Activated CD8-positive, alpha-beta memory T cell treated with anti-CD3 and anti-CD28 coated beads, Interleukin-2, amount 50 U/mL, for 1 hour (primary cell): ENCODE data around the gene EPN1.

Experiments used
- DNase-seq: peaks from one replicate; pipeline ENCODE4 v3.0.0-alpha.2; 2020; ENCODE audit errors: extremely low read depth

The EPN1 gene

DNA sequence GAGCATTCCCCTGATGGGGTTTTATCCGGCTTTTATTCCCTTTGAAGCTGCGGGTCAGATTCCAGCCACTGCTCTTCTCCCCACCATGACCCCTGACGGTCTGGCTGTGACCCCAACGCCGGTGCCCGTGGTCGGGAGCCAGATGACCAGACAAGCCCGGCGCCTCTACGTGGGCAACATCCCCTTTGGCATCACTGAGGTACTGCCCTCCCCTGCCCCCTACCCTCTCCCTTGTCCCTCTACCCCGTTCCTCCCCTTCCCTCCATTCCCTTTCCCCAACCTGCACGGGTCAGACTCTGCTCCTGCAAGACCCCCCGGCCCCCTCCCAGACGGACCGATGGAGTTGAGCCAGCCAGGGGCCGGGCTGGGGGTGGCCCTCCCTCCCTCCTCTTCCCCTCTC is 14.0 kb upstream of the EPN1 start:
- DNase-seq = no peak

DNA sequence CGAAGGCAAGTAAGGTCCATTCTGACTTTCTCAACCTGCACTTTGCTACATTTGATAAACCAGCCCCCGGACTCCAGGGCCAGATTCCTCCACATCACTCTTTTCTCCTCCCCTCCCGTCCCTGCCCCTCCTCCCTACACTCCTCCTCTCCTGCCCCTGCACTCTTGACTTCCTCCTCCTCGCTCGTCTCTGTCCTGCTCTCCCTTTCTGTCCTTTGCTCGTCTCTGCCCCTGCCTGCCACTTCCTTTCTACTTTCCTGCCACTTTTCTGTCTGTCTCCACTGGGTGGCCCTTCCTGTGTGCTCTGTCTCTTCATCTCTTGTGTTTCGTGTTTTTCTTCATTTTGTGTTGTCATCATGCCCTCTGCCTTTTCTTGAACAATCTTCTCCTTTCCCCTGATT is 13.2 kb upstream of the EPN1 start:
- DNase-seq = no peak

DNA sequence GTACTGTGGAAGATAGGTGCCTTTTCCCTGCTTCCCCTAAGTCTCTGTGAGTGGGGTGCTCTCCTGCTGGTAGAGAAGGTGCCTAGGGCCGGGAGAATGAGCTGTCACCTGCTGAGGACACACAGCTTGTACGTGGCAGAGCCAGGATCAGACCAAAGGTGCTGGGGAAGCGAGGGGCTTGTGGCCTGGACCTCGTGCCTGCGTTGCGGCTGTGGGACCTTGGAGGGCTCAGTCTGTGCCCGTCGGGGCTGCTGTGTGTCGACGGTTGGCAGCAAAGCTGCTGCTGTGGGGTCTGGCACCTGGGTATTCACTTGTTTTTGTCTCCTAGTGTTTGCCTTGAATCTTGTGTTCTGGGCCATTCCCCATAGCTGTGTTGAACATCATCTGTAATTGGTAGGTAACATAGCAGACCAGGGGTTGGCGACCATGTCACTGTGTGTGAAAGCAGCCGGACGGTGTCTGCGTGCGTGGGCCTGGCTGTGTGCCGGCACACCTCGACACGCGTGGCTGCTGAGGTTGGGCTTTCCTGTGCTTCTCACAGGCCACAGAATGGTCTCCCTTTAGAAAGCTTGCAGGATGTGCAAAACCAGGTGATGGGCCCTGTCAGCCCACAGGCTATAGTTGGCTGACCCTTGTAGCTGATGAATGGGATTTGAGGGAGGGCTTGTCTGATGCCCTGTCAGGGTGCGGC is 11.0 kb upstream of the EPN1 start:
- no peak for DNase-seq

DNA sequence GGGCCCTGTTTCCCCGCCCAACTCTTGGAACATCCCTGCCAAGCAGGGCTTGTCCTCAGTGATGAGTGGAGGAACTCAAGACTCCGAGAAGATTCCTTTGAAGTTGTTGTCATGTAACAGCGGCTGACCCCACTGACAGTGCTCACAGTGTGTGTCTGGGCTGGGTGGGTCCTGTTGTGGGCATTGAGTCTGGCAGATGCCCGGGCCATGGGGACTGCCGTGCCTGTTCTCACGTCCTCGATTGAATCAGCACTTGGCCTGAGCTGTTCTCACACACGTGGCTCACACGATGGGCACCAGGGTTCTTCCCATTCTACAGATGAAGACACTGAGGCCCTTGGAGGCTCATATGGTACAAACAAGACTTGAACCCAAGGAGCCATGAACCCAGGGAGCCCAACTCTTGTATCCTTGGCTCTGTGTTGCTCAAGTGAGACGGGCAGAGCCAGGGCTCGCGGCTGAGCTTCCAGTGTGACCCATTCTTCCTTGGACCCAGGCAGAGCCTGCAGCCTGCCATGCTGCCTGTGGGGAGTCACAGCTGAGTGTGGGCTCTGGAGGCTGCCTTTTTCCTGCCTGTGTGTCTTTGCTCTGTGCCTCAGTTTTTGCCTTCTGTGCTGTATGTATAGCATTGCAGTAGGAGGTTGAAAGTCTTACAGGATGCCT is 8.6 kb upstream of the EPN1 start:
- no peak for DNase-seq

DNA sequence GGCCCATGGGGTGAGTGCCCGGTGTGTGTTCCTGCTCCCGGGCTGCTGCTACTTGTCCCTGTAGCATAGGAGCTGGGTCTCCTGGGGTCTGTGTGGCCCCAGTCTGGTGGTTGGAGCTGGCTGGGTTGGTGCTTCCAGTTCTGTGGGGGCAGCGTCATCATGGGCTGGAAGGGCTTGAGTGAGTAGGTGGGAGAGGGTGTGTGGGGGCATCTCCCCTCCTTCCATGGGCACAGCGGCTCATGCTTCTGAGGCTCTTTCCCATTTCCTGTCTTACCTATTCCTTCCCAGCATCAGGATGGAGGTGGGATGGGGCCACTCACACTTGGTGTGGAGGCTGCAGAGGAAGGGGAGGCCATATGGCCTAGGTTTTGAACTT is 8.0 kb upstream of the EPN1 start:
- DNase-seq = no peak

DNA sequence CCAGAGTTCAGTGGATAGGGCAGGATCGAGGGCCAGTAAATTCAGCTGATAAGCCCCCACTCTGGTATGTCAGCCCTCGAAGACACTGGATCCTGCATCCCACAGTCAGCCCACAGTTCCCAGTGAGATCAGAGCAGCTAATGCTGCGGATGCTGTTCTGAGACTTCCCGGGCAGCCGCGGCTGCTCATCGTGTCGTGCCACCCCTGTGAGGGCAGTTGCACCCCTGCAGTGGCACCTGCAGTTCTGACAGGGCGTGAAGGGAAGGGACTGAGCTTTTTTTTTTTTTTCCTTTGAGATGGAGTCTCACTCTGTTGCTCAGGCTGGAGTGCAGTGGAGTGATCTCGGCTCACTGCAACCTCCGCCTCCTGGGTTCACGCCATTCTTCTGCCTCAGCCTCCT is 7.5 kb upstream of the EPN1 start:
- DNase-seq = no peak

DNA sequence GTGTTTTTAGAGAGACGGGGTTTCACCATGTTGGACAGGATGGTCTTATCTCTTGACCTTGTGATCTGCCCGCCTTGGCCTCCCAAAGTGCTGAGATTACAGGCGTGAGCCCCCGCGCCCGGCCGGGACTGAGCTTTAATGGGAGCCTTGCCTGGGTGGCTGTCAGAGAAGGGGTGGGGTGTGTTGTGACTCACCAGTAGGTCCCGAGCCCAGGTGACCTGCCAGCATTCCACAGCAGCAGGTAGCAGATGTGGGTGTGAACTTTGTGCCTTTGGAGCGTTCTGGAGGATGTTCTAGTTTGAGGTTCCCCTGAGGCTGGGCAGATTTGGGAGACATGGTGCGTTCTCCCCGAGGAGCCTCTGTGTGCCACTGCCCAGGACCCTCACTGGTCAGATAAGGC is 7.1 kb upstream of the EPN1 start:
- no peak for DNase-seq

DNA sequence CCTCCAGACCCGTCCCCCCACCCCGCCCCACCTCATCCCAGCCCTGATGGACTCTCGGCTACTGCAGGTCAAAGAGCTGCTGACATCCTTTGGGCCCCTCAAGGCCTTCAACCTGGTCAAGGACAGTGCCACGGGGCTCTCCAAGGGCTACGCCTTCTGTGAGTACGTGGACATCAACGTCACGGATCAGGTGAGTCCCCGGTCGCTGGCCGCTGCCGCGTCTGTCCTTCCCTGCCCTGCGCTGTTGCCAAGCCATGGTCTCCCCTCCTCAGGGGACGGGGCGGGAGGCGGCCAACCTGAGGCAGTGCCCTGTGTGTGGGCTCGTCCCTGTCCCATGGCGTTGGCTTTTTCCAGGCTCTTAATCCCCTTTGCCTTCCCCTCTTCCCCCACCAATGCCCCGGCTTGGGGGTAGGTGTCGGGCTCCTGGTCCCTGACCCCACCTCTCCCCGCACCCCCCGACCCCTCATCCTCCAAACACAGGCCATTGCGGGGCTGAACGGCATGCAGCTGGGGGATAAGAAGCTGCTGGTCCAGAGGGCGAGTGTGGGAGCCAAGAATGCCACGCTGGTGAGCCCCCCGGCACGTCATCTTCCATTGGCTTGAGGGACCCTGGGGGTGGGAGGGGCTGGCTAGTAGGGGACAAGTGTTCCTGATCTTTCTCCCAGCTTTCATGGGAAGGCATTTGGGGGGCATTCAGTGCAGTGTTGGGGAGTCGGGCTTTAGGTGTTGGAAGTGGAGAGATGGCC is 6.2 kb upstream of the EPN1 start:
- DNase-seq = no peak

DNA sequence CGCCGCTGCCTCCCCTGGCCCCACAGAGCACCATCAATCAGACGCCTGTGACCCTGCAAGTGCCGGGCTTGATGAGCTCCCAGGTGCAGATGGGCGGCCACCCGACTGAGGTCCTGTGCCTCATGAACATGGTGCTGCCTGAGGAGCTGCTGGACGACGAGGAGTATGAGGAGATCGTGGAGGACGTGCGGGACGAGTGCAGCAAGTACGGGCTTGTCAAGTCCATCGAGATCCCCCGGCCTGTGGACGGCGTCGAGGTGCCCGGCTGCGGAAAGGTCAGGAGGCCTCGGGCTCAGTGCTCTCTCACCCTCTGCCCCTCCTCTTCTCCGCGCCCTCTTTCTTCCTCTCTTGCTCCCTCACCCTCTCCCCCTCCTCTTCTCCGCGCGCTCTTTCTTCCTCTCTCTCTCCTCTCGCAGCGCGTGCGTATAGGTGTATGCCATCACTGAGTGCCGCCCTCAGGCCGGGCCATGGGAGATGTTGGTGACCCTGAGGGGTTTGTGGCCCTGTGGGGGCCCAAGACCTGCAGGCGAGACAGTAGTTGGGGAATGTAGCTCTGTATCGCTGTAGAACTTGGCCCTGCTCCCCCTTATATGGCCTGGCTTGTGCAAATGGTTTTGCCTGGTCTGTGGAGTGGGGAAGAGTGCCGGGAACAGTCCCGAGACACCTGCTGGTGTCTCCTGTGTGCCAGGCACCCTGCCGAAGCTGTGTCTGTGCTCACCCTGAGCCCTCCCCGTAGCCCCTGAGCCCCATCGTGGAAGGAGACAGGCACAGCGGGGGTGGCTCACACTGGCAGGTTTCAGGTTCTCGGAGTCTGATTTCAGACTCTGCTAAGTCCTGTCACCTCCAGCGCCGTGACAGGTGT is 5.4 kb upstream of the EPN1 start:
- no peak for DNase-seq

DNA sequence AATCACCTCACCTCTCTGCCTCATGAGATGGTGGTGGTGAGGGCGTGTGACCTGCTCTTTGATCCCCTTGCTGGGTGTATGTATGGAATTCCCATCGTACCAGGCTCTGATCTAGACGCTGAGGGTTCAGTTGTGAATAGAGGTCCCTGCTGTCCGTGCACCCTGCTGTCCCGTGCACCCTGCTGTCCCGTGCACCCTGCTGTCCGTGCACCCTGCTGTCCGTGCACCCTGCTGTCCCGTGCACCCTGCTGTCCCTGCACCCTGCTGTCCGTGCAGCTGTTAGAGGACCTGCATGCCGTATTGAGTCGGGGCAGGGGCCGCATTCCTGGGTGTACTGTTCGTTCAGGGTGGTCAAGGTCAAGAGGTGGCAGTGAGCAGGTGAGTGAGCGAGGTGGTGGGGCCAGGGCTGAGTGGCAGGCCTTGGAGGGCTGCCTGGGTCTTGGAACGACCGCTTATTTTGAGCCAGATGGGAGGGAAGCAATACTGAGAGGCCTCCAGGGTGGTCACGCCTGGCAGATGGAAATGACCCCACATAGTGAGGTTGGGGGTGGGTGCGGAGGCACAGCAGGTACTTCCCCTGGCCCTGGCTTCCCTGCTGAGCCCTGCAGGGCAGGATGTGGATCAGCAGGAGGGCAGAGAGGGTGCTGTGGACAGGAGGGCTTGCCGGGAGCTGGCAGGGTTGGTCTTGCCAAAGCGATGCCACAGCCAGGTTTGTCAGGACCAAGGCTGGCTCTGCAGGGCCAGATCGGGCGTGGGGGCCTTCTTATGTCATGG is 4.6 kb upstream of the EPN1 start:
- DNase-seq = no peak

DNA sequence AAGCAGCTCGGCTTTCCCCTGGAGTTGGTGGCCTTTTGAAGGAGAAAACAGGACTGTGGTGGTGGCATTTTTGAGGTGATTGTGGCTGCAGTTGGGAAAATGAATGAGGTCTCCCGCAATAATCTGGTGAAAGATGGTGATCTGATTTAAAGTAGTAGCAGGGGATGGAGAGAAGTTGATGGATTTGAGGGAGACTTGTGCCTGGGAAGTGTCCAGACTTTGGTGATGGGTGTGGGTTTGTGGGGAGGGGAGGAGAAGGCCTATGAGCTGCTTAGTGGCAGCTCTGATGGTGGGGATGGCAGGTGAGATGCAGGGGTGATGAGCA is 4.0 kb upstream of the EPN1 start:
- DNase-seq = no peak

DNA sequence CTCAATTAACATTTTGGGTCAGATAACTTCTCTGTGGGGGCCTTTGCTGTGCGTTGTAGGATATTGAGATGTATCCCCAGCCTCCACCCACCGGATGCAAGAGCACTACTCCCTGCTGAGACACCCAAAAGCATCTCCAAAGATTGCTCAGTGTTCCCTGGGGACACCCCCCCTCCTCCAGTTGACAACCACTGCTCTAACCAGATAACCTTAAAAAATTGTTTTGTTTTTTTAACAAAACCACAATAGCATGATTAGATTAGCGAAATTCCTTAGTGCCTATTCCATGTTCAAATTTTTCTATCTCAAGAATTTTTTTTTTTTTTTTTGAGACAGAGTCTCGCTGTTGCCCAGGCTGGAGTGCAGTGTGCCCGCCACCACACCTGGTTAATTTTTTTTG is 2.6 kb upstream of the EPN1 start:
- no peak for DNase-seq

DNA sequence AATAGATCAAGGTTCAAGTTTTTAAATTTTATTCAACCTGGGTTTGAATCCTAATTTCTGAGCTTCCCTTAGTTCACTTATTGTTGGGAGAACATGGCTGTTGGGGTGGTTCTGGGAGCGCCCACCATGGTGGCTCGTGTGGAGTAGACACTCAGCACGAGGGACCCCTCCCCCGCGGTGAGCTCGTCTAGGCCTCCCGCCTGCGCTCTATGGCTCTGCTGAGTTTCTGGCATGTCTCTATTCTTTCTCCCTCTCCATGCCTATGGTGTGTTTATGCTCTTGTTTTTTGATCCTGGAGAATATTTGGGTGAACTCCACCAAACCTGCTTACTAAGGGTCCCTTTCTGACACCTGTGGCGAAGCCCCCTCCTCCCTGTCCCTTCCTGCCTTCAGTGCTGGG is 1.6 kb upstream of the EPN1 start:
- DNase-seq = no peak

DNA sequence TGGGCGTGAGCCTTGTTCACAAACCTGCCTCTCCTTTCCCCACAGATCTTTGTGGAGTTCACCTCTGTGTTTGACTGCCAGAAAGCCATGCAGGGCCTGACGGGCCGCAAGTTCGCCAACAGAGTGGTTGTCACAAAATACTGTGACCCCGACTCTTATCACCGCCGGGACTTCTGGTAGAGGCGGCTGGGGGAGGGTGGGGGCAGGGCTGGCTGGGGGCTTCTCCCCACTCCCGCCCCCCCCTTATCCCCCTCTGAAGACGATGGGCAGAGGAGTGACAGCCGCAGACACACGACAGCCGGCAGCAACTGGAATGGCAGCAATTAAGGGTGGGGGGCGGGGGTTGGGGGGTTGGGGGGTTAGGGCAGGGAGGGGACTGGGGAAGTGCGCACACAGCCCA is 1.1 kb upstream of the EPN1 start:
- no peak for DNase-seq

DNA sequence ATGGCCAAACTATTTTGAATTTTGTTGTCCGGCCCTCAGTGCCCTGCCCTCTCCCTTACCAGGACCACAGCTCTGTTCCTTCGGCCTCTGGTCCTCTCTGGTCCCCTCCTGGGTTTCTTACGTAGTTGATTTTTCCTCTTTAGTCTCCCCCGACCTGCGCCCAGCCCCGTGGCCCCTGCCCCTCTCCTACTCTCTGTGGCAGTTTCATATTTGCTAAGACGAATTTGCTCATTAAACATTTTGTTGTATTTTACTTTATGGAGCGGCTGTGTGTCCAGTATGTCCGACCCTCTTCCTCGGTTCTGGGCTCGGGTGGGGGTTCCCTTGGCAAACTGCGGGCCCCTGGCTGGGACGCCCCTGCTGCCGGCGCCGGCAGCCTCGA is 576 bp upstream of the EPN1 start:
- DNase-seq = no peak

DNA sequence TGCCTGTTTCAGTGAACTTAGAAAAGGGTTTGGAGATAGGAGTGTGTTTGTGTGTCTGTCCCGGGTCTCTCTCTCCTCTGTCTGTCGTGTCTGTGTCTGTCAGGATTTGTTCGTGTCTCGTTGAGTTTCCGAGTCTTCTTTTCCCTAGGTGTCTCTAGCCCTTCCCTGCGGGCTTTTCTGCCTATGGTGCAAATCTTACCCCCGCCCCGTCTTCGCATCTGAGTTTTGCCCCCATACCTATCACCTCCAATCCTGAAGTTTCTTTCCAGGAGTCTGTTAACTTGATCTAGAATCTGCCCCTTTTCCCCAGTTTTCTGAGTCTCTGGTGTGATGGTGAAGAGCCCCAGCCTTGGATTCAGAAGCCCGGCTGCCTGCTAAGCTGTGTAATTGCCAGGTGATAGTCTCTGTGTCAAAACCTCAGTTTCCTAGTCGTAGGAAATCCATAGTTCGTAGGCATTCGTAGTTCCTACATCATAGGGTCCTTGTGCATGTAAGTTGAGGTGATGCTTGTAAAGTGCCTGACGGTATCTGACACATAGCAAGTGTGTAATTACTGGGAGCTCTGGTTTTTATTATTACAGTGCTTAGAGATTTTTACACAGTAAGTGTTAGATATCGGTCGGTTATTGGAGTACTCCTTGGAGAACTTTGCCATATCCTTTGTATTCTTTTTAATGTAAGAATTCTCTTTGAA is 782 bp downstream of the EPN1 start:
- no peak for DNase-seq

DNA sequence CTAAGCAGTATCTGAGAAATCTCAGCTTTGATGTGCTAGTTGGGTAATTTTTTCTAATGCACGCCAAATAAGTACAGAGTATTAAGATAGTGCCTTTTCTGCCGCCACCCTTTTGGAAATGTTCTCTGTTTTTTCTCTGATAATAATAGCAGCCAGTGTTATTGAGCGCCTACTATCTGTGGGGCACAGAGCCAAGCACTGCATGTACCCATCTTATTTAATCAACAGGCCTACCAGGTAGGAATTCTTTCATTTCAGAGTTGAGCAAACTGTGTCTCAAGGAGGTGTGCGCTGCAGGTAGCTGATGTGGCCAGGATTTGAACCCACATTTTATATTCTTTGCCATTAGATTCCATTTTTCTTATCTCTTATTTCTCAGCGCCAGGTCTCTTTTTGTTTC is 1.4 kb downstream of the EPN1 start:
- no peak for DNase-seq

DNA sequence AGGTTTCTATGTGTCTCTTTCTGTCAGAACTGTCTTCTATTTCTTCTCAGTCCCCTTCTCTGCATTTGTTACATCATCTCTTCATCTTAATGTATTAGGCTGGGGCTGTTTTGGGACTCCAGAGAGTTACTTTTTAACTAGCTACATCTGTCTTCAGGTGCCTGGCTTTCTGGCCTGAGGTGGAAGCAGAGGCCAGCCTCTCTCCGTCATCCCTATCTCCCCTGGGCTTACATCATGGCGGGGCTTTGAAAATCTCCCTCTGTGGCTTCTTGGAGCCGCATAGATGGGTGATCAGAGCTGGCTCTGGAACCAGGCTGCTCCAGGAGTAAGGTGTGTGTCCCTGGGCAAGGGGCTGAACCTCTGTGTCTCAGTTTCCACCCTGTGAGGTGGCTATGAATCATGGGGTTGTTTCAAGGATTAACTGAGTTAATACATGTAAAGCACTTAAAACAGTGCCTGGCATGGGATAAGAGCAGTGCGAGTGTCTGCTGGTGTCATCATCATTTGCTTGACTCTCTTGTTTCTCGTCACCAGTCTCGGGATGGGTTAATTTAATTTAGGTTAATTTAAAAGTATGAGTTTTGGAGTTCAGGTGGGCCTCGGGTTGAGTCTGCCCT is 2.0 kb downstream of the EPN1 start:
- no peak for DNase-seq

DNA sequence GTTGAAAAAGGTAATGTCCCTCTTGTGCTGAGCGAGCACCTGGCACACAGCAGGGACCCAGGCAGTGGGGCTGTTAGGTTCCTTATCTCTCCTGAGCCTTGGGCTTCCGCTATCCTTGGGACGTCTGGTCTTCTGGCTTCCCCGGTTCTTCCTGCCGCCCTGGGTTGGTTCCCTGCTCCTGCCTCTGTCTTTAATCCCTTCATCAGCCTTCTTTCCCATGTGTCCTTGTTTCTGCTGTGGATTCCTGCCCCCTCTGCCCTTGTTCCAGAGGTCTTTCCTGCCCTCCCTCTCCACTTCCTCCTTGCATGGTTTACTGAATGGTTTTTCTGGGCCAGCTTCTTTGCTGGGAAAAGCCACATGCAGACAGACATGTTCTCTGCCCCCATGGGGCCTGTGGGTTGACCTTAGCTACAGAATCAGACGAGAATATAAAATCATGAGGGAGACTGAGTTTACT is 2.6 kb downstream of the EPN1 start:
- no peak for DNase-seq

DNA sequence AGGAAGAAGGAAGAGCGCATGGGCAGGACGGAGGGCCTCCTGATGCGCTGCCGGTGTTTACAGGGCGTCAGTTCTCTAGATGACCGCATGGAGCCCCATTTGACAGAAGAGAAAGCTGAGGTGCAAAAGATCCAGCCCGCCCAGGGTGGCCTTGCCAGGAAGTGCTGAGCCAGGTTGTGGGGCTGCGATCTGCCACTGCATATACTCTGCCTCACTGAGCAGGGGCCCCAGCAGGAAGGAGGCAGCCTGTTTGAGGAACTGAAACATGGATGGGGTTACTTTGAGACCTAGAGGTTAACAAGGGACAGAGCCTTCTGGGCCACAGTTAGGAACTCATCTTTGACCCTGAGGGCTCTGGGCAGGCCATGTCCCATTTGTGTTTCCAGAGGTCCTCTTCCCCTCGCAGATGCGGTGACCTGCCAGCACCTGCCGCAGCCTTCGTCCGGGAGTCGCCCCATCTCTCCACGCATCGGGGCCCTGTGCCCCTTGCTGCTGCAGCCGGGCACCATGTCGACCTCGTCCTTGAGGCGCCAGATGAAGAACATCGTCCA is 3.2 kb downstream of the EPN1 start:
- DNase-seq = no peak
